ENCODE data around the gene POU5F1. TPM values are rescaled to one million over a fixed set of nuclear protein-coding genes. Genes with fewer than 3 reads are reported as not detected.

POU5F1 gene
- total RNA-seq, 2 donors from 2014 or later: 4.0 to 12.9 TPM

- no peak within 1 kb of the TSS for H3K4me3 ChIP-seq
- no peaks in the 10 kb centered on the region for H3K9me3 ChIP-seq
- H3K27ac ChIP-seq: no peak within 1 kb of the TSS
- TF ChIP-seq CTCF (IDR thresholded peaks at IDR 0.05): no peak
- H3K36me3 ChIP-seq: no peaks in the 10 kb centered on the region
- no peak for ATAC-seq (ENCODE audit: insufficient number of reproducible peaks, low FRiP score, low read depth)
- no peaks in the 10 kb centered on the region for H3K27me3 ChIP-seq (replicated peaks; ENCODE audit: insufficient read depth)
- DNase-seq (ENCODE audit: low spot score): no peak
- H3K4me1 ChIP-seq (ENCODE audit: control insufficient read depth in 1 of 2, low read depth in 2 of 2): peaks cover 10 to 38% of the 10 kb centered on the region in 2 donors
Measured at GRCh38 chr6:31120151-31120915, 50.1 kb downstream of the POU5F1 start, which contains the start of gene CDSN. CDSN (minus strand) TSS chr6:31120446; CDS start chr6:31120419, 27 bp downstream.

DNA sequence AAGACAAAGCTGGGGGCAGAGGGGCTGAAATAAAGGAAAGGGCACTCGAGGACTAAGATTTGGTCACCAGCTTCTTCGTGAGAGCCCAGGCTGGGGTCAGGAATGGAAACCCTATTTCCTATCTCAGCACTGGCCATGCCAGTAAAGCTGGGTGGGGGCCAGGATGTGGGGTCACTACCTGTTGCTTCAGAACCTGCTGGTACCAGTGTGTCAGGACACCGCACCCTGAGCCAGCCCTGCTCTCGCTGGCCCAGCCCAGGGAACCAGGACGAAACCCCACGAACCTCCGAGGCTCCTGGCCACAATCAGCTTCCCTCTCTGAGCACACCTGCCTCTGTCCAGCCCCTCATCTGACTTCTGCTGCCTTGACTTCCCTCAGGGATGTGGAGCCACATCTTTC, 52.3 kb downstream of the POU5F1 start:
- ATAC-seq (ENCODE audit: insufficient number of reproducible peaks, low FRiP score, low read depth): no peak
- Histone ChIP-seq H3K9me3 (no peaks in the 10 kb centered on the region), H3K4me1 (ENCODE audit: control insufficient read depth in 1 of 2, low read depth in 2 of 2) (peaks cover 14 to 48% of the 10 kb centered on the region in 2 donors), H3K36me3 (no peaks in the 10 kb centered on the region), H3K27me3 (replicated peaks; ENCODE audit: insufficient read depth) (no peaks in the 10 kb centered on the region), H3K27ac (no peak overlapping the region), H3K4me3 (no peak overlapping the region)
- TF ChIP-seq CTCF (IDR thresholded peaks at IDR 0.05): no peak
- no peak for DNase-seq (ENCODE audit: low spot score)

GRCh38 chr6:31116661-31117385, 53.7 kb downstream of the POU5F1 start:
- Histone ChIP-seq H3K4me3 (peak overlapping the region; percentile 24), H3K27me3 (replicated peaks; ENCODE audit: insufficient read depth) (no peaks in the 10 kb centered on the region), H3K9me3 (no peaks in the 10 kb centered on the region), H3K36me3 (no peaks in the 10 kb centered on the region), H3K27ac (no peak overlapping the region), H3K4me1 (ENCODE audit: control insufficient read depth in 1 of 2, low read depth in 2 of 2) (peaks cover 6 to 37% of the 10 kb centered on the region in 2 donors)
- ATAC-seq (ENCODE audit: insufficient number of reproducible peaks, low FRiP score, low read depth) (no peak), DNase-seq (ENCODE audit: low spot score) (no peak)
- TF ChIP-seq CTCF (IDR thresholded peaks at IDR 0.05): no peak

- no peak overlapping the region for H3K4me3 ChIP-seq
- DNase-seq (ENCODE audit: low spot score) (no peak), ATAC-seq (ENCODE audit: insufficient number of reproducible peaks, low FRiP score, low read depth) (no peak)
- H3K36me3 ChIP-seq: no peaks in the 10 kb centered on the region
- no peaks in the 10 kb centered on the region for H3K27me3 ChIP-seq (replicated peaks; ENCODE audit: insufficient read depth)
- no peaks in the 10 kb centered on the region for H3K9me3 ChIP-seq
- H3K4me1 ChIP-seq (ENCODE audit: control insufficient read depth in 1 of 2, low read depth in 2 of 2): peaks cover 6 to 37% of the 10 kb centered on the region in 2 donors
- H3K27ac ChIP-seq: no peak overlapping the region
- TF ChIP-seq CTCF (IDR thresholded peaks at IDR 0.05): no peak
Measured at GRCh38 chr6:31115941-31116560, 54.4 kb downstream of the POU5F1 start.

All from thoracic aorta (tissue), 2 donors.